ENCODE measurements around the gene NRXN2. TPM values are rescaled to one million over a fixed set of nuclear protein-coding genes. Genes with fewer than 3 reads are reported as not detected.

NRXN2 gene
- polyA plus RNA-seq, 12 donors, result 14.4 to 40.7 (median 22.2) TPM; not detected in 1

DNA sequence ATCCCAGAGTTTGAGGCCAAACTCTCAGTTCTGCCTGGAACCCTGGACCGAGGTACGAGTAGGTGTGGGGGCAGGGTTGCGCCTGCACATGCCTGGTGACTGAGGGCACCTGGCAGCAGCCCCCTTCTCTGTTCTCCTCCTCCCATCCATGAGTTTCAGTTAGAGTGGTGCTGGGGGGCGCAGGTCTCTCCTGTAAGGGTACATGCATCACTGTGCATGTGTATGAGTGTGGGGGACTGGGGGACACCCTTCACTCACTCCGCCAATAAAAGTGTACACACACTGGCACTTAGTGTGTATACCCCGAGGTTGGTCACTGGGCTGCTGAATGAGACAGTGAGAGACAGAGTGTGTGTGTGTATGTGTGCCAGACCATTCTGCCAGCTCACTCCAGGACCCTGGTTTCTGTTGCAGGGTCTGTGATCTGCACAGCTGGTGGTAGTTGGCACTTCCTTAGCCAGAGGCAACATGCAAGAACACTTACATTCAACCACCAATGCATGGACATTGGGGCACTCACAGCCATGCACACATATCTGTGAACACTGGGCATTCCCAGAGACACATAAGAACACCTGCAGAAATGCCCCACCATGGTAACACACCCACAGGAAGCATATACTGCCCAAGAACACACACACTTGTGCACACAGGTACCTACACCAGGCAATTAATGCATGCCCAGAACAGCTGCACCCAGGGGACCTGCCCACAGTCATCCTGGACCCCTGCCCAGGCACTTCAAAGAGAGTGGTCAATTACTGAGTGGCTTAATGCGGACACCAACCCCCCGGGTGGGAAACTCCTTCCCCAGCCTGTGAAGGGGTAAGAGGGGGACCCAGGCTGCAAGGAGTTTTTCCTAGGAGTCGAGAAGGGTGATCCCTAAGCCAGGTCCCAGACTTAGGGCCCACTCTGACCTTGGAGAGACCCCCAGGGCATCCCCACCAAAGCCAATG lies 1.2 kb upstream of the NRXN2 start:
- DNase-seq, result no peak

DNA sequence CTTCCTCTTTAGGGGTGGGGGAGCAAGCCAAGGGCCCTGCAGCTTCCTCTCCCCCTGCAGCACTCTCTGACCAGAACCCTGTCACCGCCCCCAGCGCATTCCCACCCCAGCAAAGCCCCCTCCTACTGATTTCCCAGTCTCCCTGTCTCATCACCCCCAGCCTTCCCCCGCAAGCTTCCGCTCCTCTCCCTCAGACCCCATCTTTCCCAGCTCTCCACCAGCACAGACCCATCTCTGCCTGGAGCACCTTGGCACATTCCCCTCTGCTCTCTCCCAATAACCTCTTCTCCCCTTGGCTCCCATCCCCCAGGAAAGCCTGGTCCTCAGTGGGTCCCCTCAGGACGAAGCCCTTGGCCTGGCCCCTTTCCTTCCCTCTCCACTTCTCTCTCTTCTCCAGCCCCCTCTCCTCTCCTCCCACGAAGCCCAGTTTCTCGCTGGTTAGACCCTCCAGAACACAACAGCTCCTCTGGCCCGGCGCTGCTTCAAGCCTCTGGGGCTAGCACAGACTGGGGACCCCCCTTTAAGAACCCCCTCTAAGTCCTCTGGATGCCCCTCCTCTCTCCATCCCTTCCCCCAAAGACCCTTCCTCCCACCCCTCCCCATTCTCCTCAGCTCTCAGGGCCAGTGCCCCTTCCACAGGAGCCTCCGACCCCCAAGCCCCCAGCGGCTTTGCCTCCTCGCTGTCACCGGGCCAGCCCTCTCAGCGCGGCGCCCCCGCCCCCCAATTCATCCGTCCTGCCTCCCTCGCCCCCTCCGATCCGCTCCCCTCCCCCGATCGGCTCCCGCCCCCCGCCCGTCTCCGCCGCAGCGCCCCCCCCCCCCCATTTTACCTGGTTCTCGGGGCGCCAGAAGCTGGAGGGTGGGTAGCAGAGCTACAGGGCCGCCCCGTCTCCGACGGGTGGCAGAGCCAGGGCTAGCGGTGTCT lies 594 bp downstream of the NRXN2 start:
- DNase-seq, result no peak

DNA sequence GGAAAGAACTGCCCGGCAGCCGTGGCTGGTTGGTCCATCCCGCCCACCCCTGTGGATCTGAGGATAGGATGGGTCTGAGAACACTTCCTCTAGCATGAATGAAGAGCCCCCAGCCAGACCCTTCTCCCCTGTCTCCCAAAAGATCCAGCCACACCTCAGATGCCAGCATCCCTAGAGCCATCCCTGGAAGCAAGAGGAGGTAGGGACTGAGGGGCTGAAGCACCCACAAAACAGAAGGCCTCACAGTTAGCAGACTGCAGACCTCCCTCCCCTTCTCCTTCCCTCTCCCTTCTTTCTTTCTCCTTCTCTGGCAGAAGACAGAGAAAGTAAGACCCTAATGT lies 1.7 kb downstream of the NRXN2 start:
- no peak for DNase-seq

DNA sequence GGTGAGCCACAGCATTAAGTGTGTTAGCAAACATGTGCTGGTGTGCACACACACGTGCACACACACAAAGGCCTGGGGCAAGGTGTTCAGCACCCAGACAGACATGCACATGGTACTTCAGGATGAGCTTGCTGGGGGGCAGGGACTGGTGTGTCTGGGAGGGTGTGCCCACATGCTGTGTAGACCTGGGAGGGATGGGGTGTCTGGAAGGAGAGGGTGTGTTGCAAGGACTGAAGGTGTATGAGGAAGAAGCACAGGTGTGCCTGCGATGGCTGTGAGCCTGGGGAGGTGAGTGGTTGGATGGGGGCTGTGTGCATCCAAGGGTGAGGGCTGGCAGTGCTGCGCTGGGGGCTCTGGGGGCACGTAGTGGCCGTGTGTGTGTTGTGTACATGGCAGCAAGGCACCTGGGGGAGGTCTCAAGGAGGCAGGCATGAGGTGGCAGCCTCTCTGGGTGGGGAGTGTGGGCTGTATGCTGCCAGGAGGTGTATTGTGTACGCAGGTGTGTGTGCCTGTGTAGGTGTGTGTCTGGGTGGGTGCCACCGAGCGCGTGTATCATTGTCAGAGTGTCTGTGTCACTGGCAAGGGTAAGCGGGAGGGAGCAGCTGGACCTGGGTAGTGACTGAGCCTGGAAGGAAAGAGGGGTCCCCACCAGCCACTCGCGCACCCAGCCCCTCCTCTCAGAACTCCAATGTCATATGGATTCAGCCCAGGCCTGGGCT lies 2.2 kb downstream of the NRXN2 start:
- DNase-seq, result no peak

DNA sequence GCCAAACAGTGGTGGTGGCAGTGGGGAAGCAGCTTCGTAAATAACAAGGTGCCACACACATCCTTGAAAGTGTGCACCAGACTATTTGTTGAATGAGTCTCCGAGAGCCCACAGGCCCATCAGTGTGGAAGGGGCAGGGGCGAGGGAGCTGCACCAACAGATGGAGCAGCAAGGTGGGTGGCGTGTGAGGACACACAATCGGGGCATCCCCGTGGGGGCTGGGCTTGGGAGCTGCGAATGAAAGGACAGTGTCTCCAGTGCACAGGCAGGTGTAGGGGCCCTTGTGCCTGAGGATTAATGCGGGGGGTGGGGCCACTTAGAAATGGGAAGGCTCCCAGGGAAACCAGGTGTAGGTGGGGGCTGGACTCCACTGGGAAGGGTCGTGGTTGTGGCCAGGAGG lies 2.8 kb downstream of the NRXN2 start:
- DNase-seq, result no peak

DNA sequence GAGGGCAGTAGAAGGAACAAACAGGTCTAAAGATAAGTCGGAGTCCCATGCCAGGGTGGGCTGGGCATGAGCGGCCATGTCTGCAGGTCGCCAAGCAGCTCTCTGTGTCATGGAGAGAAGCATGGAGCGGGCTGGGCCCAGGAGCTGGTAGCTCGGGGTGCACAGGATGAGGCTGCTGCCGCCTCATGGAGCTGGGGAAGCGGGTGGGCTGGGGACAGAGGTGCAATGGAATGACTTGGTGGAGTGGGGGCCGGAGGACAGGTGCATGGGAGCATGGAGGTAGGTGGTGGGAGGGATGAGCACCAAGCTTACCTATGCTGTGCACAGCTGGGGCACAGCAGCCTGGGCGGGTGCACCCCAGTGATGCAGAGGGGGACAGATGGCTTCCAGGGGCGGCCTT lies 3.6 kb downstream of the NRXN2 start:
- DNase-seq, result no peak

DNA sequence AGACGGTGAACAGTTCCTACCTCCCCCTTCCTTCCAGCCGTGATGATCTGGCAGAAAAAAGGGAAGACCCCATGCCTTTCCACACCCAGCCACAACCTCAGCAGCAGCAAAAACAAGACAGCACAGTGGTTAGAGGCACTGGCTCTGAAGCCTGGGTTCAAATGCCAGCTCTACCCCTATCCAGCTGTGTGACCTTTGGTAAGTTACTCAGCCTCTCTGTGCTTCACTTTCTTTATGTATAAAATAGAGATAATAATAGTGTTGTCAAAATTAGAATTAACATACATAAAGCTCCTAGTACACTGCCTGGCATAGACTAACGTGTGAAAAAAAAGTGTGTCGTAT lies 4.2 kb downstream of the NRXN2 start:
- no peak for DNase-seq

DNA sequence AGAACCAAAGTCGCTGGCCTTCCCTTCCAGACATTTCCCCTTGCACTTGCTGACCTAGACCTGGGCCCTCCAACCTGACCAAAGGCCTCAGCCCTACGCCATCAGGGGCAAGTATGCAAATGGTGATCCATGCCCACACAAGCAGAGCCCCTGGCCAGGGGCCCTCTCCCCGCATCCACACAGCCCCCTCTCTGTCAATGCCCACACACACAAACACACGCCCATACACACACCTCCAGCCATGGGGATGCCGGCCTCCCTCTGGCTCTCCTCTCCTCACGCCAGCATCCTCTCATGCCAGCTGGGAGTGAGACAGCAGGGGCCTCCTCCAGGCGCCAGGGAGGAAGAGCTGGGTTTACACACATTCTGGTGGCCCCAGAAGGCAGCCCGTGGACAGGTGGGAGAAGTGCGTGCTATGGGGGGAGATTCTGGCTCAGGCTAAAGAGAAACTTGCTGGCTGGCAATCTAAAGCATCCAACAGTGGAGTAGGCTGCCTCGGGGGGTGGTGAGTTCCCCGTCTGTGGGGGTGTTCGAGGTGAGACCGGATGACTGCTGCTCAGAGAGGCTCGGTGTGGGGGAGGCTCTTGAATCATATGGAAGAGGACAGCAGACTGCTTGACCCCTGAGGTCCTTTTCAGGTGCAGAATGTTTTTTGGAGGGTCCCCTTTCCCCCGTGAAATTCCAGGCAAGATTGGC lies 4.8 kb downstream of the NRXN2 start:
- DNase-seq, result no peak

DNA sequence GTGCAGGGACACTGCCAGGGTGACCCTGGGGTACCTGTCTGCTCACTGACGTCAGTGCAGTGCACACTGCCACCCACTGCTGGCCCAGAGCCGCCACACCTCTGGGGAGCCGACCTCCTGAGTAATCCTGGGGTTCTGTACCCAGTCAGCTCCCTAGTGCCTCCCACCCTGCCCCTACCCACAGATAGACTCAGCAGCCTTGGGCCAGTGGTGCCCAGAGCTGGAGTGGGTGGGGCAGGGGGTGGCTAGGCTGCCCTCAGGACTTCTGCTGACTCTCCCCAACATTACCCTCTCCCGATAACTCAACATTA lies 5.8 kb downstream of the NRXN2 start:
- no peak for DNase-seq

DNA sequence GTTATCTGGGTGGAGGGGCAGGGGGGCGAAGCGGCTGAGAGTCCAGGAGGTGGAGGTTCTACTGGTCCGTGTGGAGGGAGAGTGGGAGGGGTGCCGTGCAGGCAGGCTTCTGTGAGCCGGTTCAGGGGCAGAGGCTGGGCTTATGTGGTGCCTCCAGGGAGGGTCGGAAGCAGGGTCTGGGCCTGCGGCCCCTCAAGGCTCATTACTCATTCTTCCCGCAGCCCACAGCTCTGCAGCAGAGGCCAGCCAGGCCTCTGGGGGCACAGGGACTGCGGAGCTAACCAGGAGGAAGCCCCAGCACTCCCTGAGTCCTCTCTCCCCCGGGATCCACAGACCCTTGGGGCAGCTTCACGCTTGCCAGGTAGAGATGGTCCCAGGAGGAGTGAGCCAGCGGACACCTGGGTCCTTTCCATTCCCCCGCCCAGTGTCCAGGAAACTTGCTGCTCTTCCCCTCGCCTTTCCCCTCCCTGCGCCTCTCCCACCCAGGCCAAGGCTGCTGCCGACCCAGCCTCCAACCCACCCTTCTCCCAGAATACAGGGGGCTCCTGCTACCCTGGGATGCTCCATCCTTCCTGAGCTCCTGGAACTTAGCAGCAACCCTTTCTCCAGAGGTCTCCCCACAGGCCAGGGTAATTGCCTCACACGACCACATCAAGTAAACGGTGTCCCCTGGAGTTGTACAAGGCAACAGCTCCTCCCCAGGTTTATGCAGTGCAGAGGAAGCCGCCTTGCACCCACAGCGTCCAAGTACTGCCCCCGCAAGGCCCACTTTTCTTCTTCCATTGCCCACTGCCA lies 6.3 kb downstream of the NRXN2 start:
- DNase-seq, result no peak

DNA sequence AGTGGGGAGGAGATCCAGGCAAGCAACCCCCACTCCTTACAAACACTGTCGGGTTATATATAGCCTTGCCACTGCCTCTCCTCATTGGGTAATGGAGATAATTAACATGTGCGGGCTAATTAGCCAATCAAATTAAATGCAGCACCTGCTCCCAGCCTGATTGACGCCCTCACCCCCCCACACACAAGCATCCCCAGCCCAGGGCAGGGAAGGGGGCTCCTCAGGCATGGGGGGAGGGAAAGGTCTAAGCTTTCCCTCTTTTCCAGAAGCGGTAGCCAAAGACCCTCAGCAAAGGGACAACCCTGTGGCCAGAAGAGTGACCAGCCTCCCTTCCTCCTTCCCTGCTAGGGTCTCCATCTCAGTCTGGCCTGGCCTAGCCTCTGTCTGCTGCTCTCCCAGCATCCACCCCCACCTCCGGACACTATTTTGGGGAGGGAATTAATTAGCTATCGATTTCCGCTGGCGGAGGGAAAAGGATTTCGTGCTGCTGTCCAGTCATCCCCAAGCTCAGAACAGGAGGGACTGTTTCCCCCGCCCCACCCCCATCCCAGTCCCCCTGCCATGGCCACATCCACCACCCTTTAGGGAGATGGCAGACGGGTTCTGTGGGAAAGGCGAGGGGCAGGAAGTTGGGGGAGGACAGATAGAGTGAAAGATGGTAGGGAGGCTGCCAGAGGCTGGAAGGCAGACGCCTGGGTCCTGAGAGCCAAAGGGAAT lies 7.1 kb downstream of the NRXN2 start:
- DNase-seq, result no peak

DNA sequence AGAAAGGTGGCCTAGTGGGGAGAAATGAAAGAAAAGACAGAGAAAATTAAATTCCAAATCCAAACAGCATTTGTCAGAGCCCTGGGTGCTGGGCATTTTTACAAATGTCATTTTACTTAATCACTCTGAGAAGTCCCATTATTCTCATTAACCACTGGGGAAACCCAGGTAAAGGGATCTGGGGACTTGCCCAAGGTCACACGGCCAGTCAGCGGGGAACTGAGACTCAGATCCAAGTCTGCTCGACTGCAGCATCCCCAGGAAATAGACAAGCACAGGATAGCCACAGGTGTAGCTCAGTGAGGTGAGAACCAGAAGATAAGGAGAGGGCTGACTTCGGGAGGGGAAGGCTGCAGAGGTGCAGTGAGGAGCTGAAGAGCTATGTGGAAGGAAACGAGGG lies 7.9 kb downstream of the NRXN2 start:
- no peak for DNase-seq

DNA sequence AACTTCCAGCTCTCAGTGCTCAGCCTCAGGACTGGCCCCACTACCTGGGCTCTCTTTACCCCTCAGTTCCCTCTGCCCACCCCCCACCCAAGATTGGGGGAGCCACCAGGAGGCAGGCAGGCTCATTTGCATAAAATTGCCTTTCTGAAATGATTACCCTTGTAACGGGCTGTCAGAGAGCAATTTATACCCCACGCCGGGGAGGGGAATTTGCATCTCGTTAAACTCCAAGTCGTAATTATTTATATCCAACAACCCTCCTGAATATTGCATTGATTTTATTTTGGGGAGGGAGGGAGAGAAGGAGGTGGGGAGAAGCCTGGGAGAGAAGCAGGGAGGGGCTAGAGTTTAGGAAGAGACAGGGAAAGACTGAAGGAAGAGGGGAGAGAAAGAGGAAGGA lies 8.3 kb downstream of the NRXN2 start:
- no peak for DNase-seq

DNA sequence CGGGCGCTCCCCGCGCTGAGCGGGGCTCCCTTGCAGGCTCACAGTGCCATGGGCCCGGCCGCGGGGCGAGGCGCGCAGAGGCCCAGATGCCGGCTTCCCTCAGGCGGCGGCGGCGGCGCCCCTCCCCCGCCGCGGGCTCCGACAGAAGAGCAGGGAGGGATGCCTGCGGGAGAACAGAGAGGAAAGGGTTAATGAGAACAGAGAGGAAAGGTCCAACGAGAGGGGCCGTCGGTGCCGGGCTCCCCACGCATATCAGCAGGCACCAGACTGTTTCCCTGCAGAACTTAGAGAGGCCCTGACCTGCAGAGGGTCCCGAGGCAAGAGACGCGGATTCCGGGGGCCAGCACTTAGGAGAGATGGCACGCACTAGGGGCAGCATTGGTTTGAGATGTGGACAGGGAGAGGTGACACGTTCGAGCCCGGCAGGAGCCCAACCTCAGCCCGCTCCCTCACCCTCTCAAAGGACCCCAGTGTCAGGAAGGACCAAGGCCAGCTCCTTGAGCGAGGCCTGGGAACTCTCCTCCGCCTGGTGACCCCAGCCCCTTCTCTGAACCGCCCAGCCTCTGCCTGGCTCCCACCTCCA lies 9.1 kb downstream of the NRXN2 start:
- DNase-seq, result no peak

DNA sequence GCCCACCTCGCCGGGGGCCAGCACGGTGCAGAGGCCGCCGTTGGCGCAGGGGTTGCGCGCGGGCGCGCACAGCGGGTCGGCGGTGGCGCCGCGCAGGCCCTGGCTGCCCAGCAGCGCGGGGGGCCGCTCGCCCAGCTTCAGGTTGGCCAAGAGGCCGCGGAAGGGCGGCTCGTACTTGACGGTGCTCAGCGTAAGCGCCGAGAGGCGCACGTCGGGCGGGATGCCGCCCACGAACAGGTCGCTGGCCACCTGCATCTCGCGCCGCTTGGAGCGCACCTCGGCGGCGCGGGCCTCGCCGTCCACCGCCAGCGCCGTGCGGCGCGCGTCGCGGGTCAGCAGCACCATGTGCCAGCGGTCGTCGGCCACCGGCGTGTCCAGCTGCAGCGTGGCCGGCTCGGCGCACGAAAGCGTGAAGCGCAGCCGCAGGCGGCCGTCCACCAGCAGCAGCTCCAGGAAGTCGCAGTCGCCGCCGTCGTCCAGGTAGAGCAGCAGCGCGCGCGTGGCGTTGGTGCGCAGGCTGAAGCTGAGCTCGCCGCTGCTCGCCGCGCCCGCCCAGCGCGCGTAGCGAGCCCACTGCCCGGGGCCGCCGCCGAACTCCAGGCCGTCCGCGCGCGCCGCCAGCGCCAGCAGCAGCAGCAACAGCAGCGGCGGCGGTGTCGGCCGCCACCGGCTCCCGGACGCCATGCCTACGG lies 9.8 kb downstream of the NRXN2 start:
- DNase-seq, result peak; percentile 61

DNA sequence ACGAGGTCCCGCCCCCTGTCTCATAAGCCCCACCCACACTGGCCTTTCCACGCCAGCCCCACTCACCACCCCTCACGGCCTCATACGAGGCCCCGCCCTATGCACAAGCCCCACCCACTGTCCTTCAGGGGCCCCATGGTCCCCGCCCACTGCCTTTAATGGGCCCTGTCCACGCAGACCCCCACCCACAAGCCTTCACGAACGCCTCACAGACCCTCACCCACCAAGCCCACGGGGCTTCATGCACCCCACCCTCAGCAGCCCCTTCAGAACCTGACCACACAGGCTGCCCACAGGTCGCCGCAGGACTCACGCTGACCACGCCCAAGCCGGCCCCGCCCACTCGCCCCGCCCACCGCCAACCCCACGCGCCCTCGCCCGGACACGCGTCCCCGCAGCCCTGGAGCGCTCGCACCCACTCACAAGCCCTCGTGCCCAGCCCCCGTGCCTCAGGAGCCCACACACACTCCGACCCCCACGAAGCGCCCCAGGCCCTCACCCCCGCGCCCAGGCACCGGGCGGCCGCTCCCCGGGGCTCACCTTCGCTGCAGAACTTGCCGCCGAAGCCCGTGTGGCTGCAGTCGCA lies 10.5 kb downstream of the NRXN2 start:
- no peak for DNase-seq

DNA sequence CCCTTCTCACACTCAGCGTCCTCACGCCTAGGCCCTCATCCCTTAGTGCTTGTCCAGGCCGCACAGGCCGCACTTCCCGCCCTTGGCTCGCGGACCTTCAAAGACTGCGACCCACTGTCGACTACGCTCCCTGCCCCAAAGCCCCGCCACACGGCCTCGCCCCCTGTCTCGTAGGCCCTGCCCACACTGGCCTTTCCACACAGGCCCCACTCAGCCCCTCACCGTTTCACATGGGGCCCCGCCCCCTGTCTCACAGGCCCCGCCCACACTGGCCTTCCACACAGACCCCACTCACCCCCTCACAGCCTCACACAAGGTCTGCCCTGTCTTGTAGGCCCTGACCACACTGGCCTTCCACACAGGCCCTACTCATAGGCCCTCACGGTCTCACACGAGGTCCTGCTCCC lies 11.0 kb downstream of the NRXN2 start:
- no peak for DNase-seq

DNA sequence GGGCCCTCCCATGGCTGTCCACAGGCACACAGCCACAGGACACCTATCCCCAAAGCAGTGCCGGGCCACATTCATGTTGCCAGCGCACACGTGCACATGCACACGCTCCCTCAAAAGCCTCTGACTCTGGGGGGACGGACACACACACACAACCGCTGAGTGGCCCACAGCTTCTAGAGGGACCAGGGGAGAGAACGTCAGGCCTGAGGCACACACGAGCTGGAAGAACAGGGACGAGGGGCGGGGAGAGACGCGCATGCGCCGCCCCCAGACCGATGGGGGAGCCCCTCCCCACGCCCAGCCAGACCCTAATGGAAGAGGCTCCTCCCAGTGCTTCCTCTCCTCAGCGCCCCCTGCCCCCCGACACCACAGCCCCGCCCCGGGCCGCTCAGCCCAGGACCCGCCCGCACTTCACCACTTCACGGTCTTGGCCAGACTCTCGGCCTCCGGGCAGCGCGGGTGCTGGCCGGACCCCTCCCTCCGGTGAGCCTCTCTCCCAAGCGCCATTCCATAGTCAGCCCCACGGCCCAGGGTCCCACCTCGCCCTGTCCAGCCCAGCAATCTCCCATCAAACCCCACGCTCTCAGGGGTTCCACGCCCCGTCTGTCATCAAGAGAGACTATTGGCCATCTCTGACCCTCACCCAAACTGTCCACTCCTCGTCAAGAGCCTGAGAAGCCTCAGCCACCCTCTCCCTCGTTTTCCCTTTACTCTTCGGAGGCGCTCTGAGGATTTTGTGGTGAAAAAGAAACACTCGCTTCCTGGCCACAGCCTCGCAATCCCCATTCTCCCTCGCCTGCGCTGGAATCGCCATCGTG lies 11.7 kb downstream of the NRXN2 start:
- no peak for DNase-seq

Data from muscle of arm (tissue), 12 donors.